A673 (cell line): ENCODE results near the gene XKR8. TPM values are rescaled to one million over a fixed set of nuclear protein-coding genes. Genes with fewer than 3 reads are reported as not detected.

Experiments
- Bru-seq: library from RNA; stranded (reverse); fragments of 400-500 nt; gene quantifications from one replicate; lab custom pipeline; 2021; lab: Mats Ljungman, UMichigan
- BruChase-seq, 2 experiments: library from RNA; stranded (reverse); fragments of 400-500 nt; gene quantifications; one replicate each; lab custom pipeline; 2021; lab: Mats Ljungman, UMichigan
- BruUV-seq: library from RNA; stranded (reverse); fragments of 400-500 nt; replicated peaks from 2 replicates; lab custom pipeline; 2021; lab: Mats Ljungman, UMichigan
- CTCF ChIA-PET: fragments of 300-600 bp; sonication (Branson Sonifier 250); formaldehyde crosslinking; loops from one replicate; lab custom pipeline; 2022; ENCODE audit warnings: antibody characterized with exemption; lab: Charles Lee
- POLR2A ChIA-PET: fragments of 300-600 bp; sonication (Branson Sonifier 250); formaldehyde crosslinking; loops from one replicate; lab custom pipeline; 2022; ENCODE audit warnings: antibody characterized with exemption; ENCODE audit not compliant: low non-redundant PET; lab: Charles Lee
- DNase-seq: peaks from one replicate; pipeline ENCODE4 v3.0.0-alpha.2; 2015; ENCODE audit warnings: low spot score
- H3K27ac ChIP-seq: fragments of 200-600 bp; sonication (generic); 2 replicates; pipeline ENCODE4 v1.5.1; 2016; ENCODE audit warnings: mixed run types, low read depth, mild to moderate bottlenecking, mixed read lengths, antibody characterized with exemption, low read length; ENCODE audit not compliant: poor library complexity, severe bottlenecking
- H3K27me3 ChIP-seq: fragments of 200-600 bp; sonication (generic); replicated peaks from 2 replicates; pipeline ENCODE4 v1.6.1; 2017; ENCODE audit warnings: mixed run types, low read depth, mild to moderate bottlenecking, mixed read lengths, antibody characterized with exemption, low read length; ENCODE audit not compliant: insufficient read depth, poor library complexity
- H3K36me3 ChIP-seq: fragments of 200-600 bp; sonication (generic); 2 replicates; pipeline ENCODE4 v1.6.1; 2016; ENCODE audit warnings: mixed run types, mild to moderate bottlenecking, mixed read lengths, antibody characterized with exemption, low read length; ENCODE audit not compliant: insufficient read depth, poor library complexity, severe bottlenecking
- H3K4me1 ChIP-seq: fragments of 200-600 bp; sonication (generic); 2 replicates; pipeline ENCODE4 v1.6.1; 2017; ENCODE audit warnings: mixed run types, mild to moderate bottlenecking, mixed read lengths, antibody characterized with exemption, low read length; ENCODE audit not compliant: insufficient read depth, poor library complexity, severe bottlenecking
- H3K4me3 ChIP-seq: fragments of 200-600 bp; sonication (generic); 2 replicates; pipeline ENCODE4 v1.5.1; 2016; ENCODE audit warnings: low read depth, mixed run types, mild to moderate bottlenecking, mixed read lengths, low read length; ENCODE audit not compliant: poor library complexity, severe bottlenecking
- H3K9me3 ChIP-seq: fragments of 200-600 bp; sonication (generic); 2 replicates; pipeline ENCODE4 v1.6.1; 2016; ENCODE audit warnings: mixed run types, low read depth, mild to moderate bottlenecking, mixed read lengths, antibody characterized with exemption, low read length; ENCODE audit not compliant: poor library complexity, severe bottlenecking
- CTCF ChIP-seq: fragments of 300-800, 200-600 bp; sonication (generic); conservative IDR thresholded peaks from 2 replicates; pipeline ENCODE4 v1.5.1; 2017; ENCODE audit warnings: low read depth, mild to moderate bottlenecking, antibody characterized with exemption, low read length, moderate library complexity, mixed read lengths
- EZH2 ChIP-seq: fragments of 200-600 bp; sonication (generic); IDR thresholded peaks from 2 replicates; pipeline ENCODE4 v1.6.1; 2017; ENCODE audit warnings: borderline replicate concordance, low read depth, mild to moderate bottlenecking, mixed read lengths, antibody characterized with exemption, low read length; ENCODE audit not compliant: poor library complexity, severe bottlenecking
- intact Hi-C: fragments of 100-400 bp; cut with micrococcal nuclease; formaldehyde crosslinking; loops from one replicate; pipeline ENCODE4 v1.10.0; 2022; ENCODE audit not compliant: unreplicated experiment
- long read RNA-seq: library from polyadenylated mRNA; stranded (forward); transcript quantifications from one replicate; pipeline ENCODE4 v2.0.0, GENCODE V29; 2022
- total RNA-seq: library from RNA; stranded (reverse); gene quantifications from 2 replicates; pipeline ENCODE4 v1.2.3, GENCODE V29; 2021

Gene XKR8
- 5.9 and 6.4 TPM in 2 replicates for total RNA-seq
- Bru-seq, nascent RNA, result percentile 46 among the genes with signal in this experiment
- percentile 51 among the genes with signal in this experiment for BruChase-seq, experiment 1, labeled RNA remaining after a 2-hour chase
- percentile 51 among the genes with signal in this experiment for BruChase-seq, experiment 2, labeled RNA remaining after a 6-hour chase
- long read RNA-seq, partial matches to known transcripts, result 0 of 4 reads
- long read RNA-seq, other reads (novel, unspliced or antisense), result 1 of 4 reads

- Histone ChIP-seq H3K4me3 (peak within 1 kb of the TSS; percentile 84), H3K36me3 (peaks cover 3% of the 10 kb centered on the region), H3K4me1 (peaks cover 6% of the 10 kb centered on the region), H3K9me3 (no peaks in the 10 kb centered on the region), H3K27ac (peak within 1 kb of the TSS; percentile 61), H3K27me3 (no peaks in the 10 kb centered on the region)
- no TSS peak for BruUV-seq
- TF ChIP-seq EZH2, result no peak
- TF ChIP-seq CTCF, result peak; percentile 39; the same call in 1 of the 2 replicates
- intact Hi-C loops, result no loop called here
- CTCF ChIA-PET, result no interaction called here
- peak; percentile 88 for DNase-seq
- POLR2A ChIA-PET, result no interaction called here
These were observed at the start of gene XKR8 for GRCh38 chr1:27959792-27960603. TSS of gene XKR8 (plus strand) at chr1:27959973. CDS start at chr1:27960070, 97 bp downstream.

DNA sequence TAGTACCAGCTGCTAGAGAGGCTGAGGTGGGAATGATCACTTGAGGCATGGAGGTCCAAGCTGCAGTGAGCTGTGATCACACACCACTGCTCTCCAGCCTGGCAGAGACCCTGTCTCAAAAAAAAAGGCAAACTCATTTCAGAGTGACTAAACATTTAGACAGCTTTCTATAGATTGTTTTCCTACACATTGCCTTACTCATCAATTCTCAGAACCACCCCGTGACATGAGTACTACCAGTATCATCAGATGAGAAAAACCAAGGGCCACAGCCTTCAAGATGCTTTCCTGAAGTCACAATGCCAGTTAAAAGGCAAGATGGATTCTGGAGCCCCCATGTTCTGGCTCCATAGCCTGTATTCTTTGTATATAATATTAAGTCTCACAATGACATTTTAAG, 47.3 kb upstream of the XKR8 start:
- Histone ChIP-seq H3K4me1 (no peaks in the 10 kb centered on the region), H3K4me3 (no peak overlapping the region), H3K9me3 (peaks cover 8% of the 10 kb centered on the region), H3K27ac (no peak overlapping the region), H3K27me3 (no peaks in the 10 kb centered on the region), H3K36me3 (peaks cover 41% of the 10 kb centered on the region)
- TF ChIP-seq CTCF, result no peak
- no peak for TF ChIP-seq EZH2
- no peak for DNase-seq
- CTCF ChIA-PET, result no interaction called here
- BruUV-seq, result no TSS peak
- intact Hi-C loops, result no loop called here
- POLR2A ChIA-PET, result interaction anchor here (0.6 to 0.7 kb wide), 2 partner anchors 82 to 187 kb away, joined by 5 to 6 read pairs; no protein-coding TSS in a partner anchor

GRCh38 chr1:27915082-27915575, 44.6 kb upstream of the XKR8 start:
- DNase-seq, result no peak
- H3K27ac ChIP-seq, result peak overlapping the region; percentile 95
- BruUV-seq, result no TSS peak
- no peaks in the 10 kb centered on the region for H3K27me3 ChIP-seq
- no peak overlapping the region for H3K4me3 ChIP-seq
- H3K36me3 ChIP-seq, result peaks cover 18% of the 10 kb centered on the region
- POLR2A ChIA-PET, result no interaction called here
- TF ChIP-seq EZH2 (no peak), CTCF (no peak)
- H3K4me1 ChIP-seq, result no peaks in the 10 kb centered on the region
- intact Hi-C loops, result no loop called here
- CTCF ChIA-PET, result no interaction called here
- H3K9me3 ChIP-seq, result peaks cover 8% of the 10 kb centered on the region
